ENCODE results near the gene GALC.

Gene GALC

DNA sequence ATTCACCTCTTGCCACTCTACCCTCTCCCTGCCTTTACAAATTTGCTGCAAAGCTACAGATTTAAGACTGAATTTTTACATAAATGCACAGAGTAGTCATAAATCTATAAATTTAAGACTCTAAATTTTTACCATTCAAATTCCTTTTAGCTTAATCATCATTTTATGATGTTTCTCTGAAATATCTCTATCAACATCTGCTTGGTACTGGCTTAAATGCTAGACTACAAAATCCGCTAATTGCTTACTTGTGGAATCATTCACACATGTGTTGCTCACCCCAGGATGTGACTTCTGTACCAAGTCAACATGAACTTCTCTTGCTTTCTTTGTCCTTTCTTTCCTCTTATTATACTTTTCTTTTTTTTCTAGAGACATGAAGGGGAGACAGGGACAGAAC, 109.2 kb downstream of the GALC start:
- no peak overlapping the region for H3K4me3 Mint-ChIP-seq
- peaks cover 10% of the 10 kb centered on the region for H3K4me1 Mint-ChIP-seq
- no peaks in the 10 kb centered on the region for H3K9me3 Mint-ChIP-seq
- TF ChIP-seq CTCF (IDR thresholded peaks at IDR 0.05; ENCODE audit: unreplicated experiment in 3 of 3) = no peak
- H3K27ac Mint-ChIP-seq = no peak overlapping the region
- no peaks in the 10 kb centered on the region for H3K36me3 Mint-ChIP-seq (ENCODE audit: low read depth)
- peaks cover 3% of the 10 kb centered on the region for H3K27me3 Mint-ChIP-seq (ENCODE audit: low read depth)

Measured in nephron (organoid).